Activated CD4-positive, alpha-beta T cell treated with anti-CD3 and anti-CD28 coated beads, Interleukin-2, amount 10 ng/mL, durations not matched to agents 7 days and 5 days (primary cell): ENCODE results near the gene TMEM213. TPM values are rescaled to one million over a fixed set of nuclear protein-coding genes. Genes with fewer than 3 reads are reported as not detected.

ENCODE experiments used
- CTCF ChIA-PET: fragments of 350-600 bp; sonication (Branson Sonifier 250); formaldehyde crosslinking; loops from one replicate; lab custom pipeline; 2021; ENCODE audit warnings: antibody characterized with exemption; lab: Charles Lee
- POLR2A ChIA-PET: fragments of 350-600 bp; sonication (Branson Sonifier 250); formaldehyde crosslinking; loops from one replicate; lab custom pipeline; 2021; ENCODE audit warnings: antibody characterized with exemption; lab: Charles Lee
- DNase-seq: peaks from one replicate; pipeline ENCODE4 v3.0.0-alpha.2; 2020
- H3K27ac Mint-ChIP-seq: one replicate; pipeline ENCODE4 v1.8.0; 2021; ENCODE audit warnings: mild to moderate bottlenecking, moderate library complexity, mixed read lengths
- H3K27me3 Mint-ChIP-seq: one replicate; pipeline ENCODE4 v1.8.0; 2021; ENCODE audit warnings: mixed read lengths
- H3K36me3 Mint-ChIP-seq: one replicate; pipeline ENCODE4 v1.8.0; 2021; ENCODE audit warnings: low read depth, mixed read lengths
- H3K4me1 Mint-ChIP-seq: one replicate; pipeline ENCODE4 v1.8.0; 2021; ENCODE audit warnings: mixed read lengths
- H3K4me3 Mint-ChIP-seq: one replicate; pipeline ENCODE4 v1.8.0; 2021; ENCODE audit warnings: mild to moderate bottlenecking, moderate library complexity, mixed read lengths
- H3K9me3 Mint-ChIP-seq: one replicate; pipeline ENCODE4 v1.8.0; 2021; ENCODE audit warnings: mixed read lengths
- total RNA-seq, 2 experiments: library from RNA; stranded (reverse); gene quantifications; one replicate each; pipeline ENCODE4 v1.2.3, GENCODE V29; 2021

Gene TMEM213
- total RNA-seq, 2 experiments from 2014 or later, result not detected

GRCh38 chr7:138886501-138886917 is 88.7 kb downstream of the TMEM213 start:
- peak; percentile 79 for DNase-seq
- Mint-ChIP-seq H3K9me3 (no peaks in the 10 kb centered on the region), H3K27ac (peak overlapping the region; percentile 75), H3K4me1 (peaks cover 35% of the 10 kb centered on the region), H3K27me3 (no peaks in the 10 kb centered on the region), H3K36me3 (no peaks in the 10 kb centered on the region), H3K4me3 (no peak overlapping the region)
- CTCF ChIA-PET, result interaction anchor here (0.6 to 2.7 kb wide), 32 partner anchors 9 to 453 kb away, joined by 3 to 24 read pairs (median 4); a partner anchor contains a TSS
- POLR2A ChIA-PET, result interaction anchor here (1.0 kb wide), 1 partner anchor 134 kb away, joined by 3 read pairs; no protein-coding TSS in a partner anchor

DNA sequence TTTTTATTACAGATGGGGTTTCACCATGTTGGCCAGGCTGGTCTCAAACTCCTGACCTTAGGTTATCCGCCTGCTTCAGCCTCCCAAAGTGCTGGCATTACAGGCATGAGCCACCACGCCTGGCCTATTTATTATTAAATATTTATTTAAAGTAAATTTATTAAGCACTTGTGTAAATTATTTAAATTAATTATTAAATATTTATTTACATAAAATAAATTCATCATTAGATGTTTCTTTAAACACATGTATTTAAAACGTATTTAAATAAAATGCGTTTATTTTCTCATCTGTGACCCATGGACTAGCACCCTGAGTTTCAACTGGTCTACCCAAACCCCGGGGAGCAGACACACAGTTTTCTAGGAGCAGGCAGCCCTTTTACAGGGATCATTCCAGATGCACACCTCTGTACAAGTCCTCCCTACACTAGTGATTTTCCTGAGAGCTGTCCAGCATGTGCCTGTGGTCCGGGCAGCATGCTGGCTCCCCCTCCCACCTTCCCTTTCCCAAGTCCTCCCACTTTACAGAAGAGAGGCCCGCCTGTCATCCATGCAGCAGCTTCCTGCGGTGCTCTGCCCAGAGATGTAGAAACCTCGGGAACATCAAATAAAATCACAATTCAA is 89.4 kb downstream of the TMEM213 start:
- no peaks in the 10 kb centered on the region for H3K9me3 Mint-ChIP-seq
- no peak for DNase-seq
- H3K27me3 Mint-ChIP-seq, result no peaks in the 10 kb centered on the region
- ChIA-PET CTCF (interaction anchor here (0.6 to 2.7 kb wide), 31 partner anchors 9 to 452 kb away, joined by 3 to 24 read pairs (median 4); a partner anchor contains a TSS), POLR2A (interaction anchor here (1.0 kb wide), 1 partner anchor 135 kb away, joined by 3 read pairs; no protein-coding TSS in a partner anchor)
- no peak overlapping the region for H3K27ac Mint-ChIP-seq
- peaks cover 29% of the 10 kb centered on the region for H3K4me1 Mint-ChIP-seq
- no peaks in the 10 kb centered on the region for H3K36me3 Mint-ChIP-seq
- H3K4me3 Mint-ChIP-seq, result no peak overlapping the region

Other genes starting within 250 kb of the TMEM213 start
- gene SVOPL, start 96.6 kb upstream of the TMEM213 start, total RNA-seq, result 1 to 10 TPM; 1.3 to 2.3 TPM
- gene ATP6V0A4, start 202 bp downstream of the TMEM213 start, total RNA-seq, result not detected
- gene KIAA1549, start 183.4 kb downstream of the TMEM213 start, total RNA-seq, result under 1 TPM; 0.12 TPM
- 10 to 100 TPM; 14.9 to 16.5 TPM for gene ZC3HAV1L, start 238.0 kb downstream of the TMEM213 start, total RNA-seq